Activated CD4-positive, alpha-beta T cell treated with anti-CD3 and anti-CD28 coated beads, Interleukin-2, amount 50 U/mL, for 4 hours (primary cell): ENCODE measurements around the gene IPO11.
"Not testable (repeated sequence)": the region's sequence is repeated elsewhere in the genome, so short reads cannot be mapped to it uniquely, and the experiment has no call there.

Source experiments
- DNase-seq, 2 experiments: peaks; one replicate each; pipeline ENCODE4 v3.0.0-alpha.2; 2020

Gene IPO11

GRCh38 chr5:62650197-62650596 lies 237.6 kb downstream of the IPO11 start:
- DNase-seq, result no peak

GRCh38 chr5:62652225-62652624 lies 239.7 kb downstream of the IPO11 start:
- DNase-seq, result no peak

GRCh38 chr5:62653001-62653863 lies 240.7 kb downstream of the IPO11 start:
- no peak for DNase-seq

GRCh38 chr5:62653864-62654575 lies 241.5 kb downstream of the IPO11 start:
- DNase-seq, result no peak

- DNase-seq, result not testable (repeated sequence)
Observed at GRCh38 chr5:62657772-62658171, 245.2 kb downstream of the IPO11 start.

GRCh38 chr5:62661126-62661525 lies 248.6 kb downstream of the IPO11 start:
- no peak for DNase-seq

- no peak for DNase-seq
Observed at GRCh38 chr5:62662521-62662920, 250.0 kb downstream of the IPO11 start.

- no peak for DNase-seq
Observed at GRCh38 chr5:62671479-62671878, 258.9 kb downstream of the IPO11 start.

GRCh38 chr5:62676596-62676995 lies 264.0 kb downstream of the IPO11 start:
- DNase-seq, result not testable (repeated sequence)
